ENCODE measurements around the gene POLDIP3.

- TF ChIP-seq, protein P1, sequence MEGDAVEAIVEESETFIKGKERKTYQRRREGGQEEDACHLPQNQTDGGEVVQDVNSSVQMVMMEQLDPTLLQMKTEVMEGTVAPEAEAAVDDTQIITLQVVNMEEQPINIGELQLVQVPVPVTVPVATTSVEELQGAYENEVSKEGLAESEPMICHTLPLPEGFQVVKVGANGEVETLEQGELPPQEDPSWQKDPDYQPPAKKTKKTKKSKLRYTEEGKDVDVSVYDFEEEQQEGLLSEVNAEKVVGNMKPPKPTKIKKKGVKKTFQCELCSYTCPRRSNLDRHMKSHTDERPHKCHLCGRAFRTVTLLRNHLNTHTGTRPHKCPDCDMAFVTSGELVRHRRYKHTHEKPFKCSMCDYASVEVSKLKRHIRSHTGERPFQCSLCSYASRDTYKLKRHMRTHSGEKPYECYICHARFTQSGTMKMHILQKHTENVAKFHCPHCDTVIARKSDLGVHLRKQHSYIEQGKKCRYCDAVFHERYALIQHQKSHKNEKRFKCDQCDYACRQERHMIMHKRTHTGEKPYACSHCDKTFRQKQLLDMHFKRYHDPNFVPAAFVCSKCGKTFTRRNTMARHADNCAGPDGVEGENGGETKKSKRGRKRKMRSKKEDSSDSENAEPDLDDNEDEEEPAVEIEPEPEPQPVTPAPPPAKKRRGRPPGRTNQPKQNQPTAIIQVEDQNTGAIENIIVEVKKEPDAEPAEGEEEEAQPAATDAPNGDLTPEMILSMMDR (IDR thresholded peaks at IDR 0.05 in 2 of 3, conservative IDR thresholded peaks at IDR 0.05 in 1 of 3; ENCODE audit: borderline replicate concordance in 1 of 3, insufficient read depth in 1 of 3, low read depth in 2 of 3, low read length in 2 of 3), result no peak
- no peak for TF ChIP-seq EZH2 (IDR thresholded peaks at IDR 0.05)
- no peak for TF ChIP-seq TCF7L2 (IDR thresholded peaks at IDR 0.05; ENCODE audit: borderline replicate concordance, extremely low read depth, insufficient read depth, insufficient read length)
- no peak for TF ChIP-seq SIN3A (IDR thresholded peaks at IDR 0.05; ENCODE audit: low read depth)
- TF ChIP-seq, protein P2, sequence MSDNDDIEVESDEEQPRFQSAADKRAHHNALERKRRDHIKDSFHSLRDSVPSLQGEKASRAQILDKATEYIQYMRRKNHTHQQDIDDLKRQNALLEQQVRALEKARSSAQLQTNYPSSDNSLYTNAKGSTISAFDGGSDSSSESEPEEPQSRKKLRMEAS (IDR thresholded peaks at IDR 0.05), result no peak
- no peak for TF ChIP-seq POLR2AphosphoS5 (IDR thresholded peaks at IDR 0.05; ENCODE audit: low read depth, low read length)
- TF ChIP-seq SP1 (IDR thresholded peaks at IDR 0.05; ENCODE audit: low read depth), result no peak
- TF ChIP-seq POLR2A (IDR thresholded peaks at IDR 0.05; ENCODE audit: borderline replicate concordance, extremely low read depth, insufficient read depth, insufficient read length), result no peak
These were observed 67.1 kb downstream of the POLDIP3 start for GRCh38 chr22:42547562-42547961.
